Activated CD8-positive, alpha-beta memory T cell treated with anti-CD3 and anti-CD28 coated beads for 24 hours (primary cell): ENCODE measurements around the gene TROAP.

Experiments used
- DNase-seq: peaks from one replicate; pipeline ENCODE4 v3.0.0-alpha.2; 2020

Gene TROAP

DNA sequence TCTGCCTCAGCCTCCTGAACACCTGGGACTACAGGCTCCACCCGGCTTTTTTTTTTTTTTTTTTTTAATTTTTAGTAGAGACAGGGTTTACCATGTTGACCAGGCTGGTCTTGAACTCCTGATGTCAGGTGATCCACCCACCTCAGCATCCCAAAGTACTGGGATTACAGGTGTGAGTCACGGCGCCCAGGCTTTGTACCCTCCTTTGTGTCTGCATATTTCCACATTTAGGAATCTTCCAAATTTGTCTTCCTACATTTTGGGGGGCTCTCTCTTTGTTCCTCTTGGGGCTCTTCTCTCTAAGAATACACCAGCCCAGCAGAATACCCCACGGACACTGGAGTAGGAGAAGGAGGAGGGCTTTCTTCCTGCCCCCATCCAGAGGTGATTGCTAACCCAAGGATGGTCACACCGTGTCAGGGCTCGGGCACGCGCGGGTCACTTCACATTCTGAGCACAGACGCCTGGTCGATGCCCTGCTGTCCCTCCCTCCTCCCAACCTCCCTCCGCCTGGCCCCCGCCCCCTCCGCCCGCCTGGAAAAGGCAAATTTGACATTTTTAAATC is 21.5 kb downstream of the TROAP start:
- peak; percentile 55 for DNase-seq

DNA sequence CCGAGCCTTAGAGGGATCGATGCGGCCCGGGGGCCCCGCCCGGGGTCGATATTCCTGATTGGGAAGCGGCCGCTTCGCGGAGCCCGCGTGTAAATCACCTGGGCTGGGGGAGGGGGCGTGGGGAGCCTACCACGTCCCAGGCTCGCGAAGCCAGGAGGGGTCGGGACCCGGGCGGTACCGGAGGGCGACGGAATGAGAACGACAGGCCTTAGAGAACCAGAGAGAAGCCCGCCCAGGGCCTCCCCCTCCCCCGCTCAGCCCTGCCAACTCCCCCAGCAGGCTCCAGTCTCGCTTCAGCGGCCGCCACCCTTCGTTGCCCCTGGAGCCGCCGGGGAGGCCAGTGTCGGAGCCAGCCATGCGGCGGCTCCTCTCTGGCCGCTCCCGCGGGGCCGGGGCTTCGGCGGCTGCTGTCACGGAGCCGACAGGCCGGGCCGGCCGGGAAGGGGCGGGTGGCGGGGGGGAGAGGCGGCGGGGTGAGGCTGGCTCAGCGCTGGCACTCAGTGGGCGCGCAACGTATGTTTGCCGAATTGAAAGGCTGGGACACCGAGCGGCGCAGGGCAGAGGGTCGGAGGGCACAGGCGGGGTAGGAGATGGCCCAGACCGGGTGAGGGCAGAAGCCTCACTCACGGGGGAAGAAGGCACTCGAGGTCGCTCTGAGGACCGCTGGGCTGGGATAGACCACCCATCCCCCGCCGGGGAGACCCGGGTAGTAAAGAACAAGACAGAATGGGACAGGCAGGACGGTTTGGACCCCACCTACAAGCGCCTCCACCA is 22.2 kb downstream of the TROAP start:
- peak; percentile 69 for DNase-seq

DNA sequence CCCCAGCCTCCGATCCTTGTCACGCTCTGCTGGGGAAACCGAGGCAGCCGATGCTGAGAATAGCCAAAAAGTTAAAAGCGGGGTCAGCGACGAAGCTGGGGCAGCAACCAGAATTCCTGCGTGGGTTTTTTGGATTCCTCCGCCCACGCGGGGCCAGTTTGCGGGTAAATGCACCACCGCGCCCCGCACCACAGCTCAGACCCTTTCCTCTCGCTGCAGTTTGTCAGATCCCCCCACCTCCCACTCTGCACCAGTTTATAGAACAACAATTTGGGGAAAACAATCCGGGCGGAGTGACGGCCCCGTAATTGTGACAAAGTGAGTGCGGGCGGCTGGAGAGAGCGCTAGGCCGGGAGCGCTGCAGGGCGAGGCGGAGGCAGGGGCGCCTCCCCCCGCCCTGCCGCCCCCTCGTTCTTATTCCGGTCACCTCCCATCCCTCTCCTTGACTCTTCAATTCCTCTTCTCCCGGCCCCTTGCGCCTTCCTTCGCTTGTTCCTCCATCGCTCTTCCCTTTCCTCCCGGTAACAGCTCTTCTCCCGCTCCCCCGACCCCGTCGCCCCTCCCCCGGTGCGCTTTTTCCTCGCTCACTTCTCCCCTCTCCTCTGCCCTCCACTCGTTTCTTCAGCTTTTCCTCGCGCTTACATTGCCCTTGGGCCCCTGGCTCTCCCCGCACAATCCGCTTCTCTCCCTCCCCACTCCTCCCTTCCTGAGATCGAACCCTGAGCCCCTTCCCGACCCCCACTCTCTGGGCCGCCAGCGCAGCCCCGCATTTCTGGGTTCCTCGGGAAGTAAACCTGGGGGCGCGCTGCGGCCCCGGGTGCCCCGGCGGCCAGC is 23.0 kb downstream of the TROAP start:
- no peak for DNase-seq

- peak; percentile 78 for DNase-seq
These were observed 23.7 kb downstream of the TROAP start, which contains the start of gene DNAJC22 for GRCh38 chr12:49346659-49347310. Gene DNAJC22 (plus strand): TSS chr12:49346888. CDS start chr12:49348873, 1,985 bp downstream.

- peak; percentile 94 for DNase-seq
These were observed 24.5 kb downstream of the TROAP start for GRCh38 chr12:49347311-49348193.

DNA sequence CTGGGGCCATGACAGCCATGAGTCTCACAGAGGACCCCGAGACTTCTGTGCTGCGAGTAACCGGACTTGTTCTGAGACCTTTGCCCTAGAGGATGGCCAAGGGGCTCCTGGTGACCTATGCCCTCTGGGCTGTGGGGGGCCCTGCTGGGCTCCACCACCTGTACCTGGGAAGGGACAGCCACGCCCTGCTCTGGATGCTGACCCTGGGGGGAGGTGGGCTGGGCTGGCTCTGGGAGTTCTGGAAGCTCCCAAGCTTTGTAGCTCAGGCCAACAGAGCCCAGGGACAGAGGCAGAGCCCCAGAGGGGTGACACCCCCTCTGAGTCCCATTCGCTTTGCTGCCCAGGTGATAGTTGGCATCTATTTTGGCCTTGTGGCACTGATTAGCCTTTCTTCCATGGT is 25.7 kb downstream of the TROAP start:
- DNase-seq = peak; percentile 51

GRCh38 chr12:49349266-49349665 is 26.2 kb downstream of the TROAP start:
- peak; percentile 47 for DNase-seq

- DNase-seq = no peak
These were observed 29.3 kb downstream of the TROAP start for GRCh38 chr12:49352351-49352750.

- DNase-seq = no peak
These were observed 32.9 kb downstream of the TROAP start for GRCh38 chr12:49355913-49356312.

DNA sequence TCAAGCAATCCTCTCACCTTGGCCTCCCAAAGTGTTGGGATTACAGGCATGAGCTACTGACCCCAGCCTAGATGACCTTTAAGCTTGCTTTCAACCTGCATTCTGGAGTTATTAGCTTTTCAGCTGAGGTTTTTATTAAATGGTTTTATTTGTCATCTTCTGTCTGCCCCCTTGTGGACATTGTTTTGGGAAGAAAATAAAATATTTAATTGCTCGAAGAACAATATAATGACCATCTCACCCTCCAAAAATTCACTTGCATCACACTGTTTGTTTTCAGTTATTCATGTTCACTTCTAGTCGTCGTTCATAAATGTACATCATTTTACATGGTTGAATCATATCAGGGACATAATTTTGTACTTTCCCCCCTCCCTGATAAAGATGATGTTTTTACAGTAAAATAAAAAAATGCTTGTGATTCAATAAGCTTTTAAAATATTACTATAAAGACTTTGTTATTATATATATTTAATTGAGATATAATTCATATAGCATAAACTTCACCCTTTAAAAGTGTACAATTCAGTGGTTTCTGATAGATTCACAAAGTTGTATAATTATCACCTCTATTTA is 34.1 kb downstream of the TROAP start:
- no peak for DNase-seq

DNA sequence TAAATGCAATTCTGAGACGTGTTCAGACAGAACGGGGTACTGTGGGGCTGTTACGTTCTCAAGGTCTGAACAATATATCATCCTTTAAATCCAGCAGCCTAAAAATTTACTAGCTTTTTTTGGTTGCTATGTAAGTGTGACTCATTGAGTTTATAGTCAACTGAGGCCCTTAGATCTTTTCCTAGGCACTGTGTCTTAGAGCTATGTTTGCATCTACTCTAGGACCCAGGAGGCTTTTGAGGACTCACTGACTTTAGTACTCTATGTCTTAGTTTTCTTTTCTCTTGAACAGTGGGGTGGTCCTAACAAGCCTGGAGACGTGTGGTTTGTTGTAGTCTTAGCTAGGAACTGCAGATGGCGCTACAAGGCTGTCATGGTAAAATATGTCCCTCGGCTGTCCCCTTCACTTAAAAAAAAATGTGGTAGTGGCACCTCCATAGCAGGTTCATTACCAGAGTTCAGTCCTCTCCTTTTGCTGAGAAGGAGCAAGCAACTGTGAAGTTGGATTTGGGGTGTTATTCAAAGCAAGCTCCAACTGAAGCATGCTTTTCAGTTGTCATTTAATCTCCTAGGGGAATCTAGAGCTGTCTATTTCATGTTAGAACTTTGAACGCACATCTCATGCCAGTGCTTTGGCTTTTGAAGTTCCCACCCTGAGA is 35.6 kb downstream of the TROAP start:
- peak; percentile 65 for DNase-seq

DNA sequence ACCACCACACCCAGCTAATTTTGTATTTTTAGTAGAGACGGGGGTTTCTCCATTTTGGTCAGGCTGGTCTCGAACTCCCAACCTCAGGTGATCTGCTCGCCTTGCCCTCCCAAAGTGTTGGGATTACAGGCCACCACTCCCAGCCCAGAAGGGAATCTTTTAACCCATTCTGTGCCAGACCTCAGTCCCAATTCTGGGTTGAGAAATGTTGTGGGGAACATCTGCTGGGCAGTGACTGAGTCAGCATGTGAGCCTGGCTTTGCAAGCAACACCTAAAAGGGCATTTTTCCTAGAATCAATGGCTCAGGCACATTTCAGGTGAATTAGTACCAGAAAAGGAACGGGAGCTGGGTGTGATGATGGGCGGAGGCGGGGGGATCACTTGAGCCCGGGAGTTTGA is 36.6 kb downstream of the TROAP start:
- DNase-seq = no peak

- DNase-seq = no peak
These were observed 39.0 kb downstream of the TROAP start for GRCh38 chr12:49362077-49362476.

DNA sequence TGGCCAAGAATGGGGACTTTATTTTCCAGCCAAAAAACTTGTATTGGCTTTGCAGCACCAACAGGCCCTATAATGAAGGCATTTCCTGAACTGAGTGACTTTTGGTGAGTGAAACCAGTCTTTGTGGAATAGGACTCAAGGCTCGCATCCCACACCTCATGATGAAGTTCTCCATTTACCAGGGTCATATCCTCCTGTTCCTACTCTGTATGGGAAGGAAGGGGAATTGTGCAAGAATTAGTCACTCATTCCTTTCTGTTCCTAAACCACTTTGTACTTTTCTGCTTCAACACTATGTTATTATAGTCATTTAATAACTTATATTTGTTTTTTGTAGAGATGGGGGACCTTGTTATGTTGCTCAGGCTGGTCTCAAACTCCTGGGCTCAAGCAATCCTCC is 41.9 kb downstream of the TROAP start:
- DNase-seq = no peak

- DNase-seq = no peak
These were observed 42.5 kb downstream of the TROAP start for GRCh38 chr12:49365542-49365941.

GRCh38 chr12:49366096-49366651 is 43.1 kb downstream of the TROAP start:
- no peak for DNase-seq

DNA sequence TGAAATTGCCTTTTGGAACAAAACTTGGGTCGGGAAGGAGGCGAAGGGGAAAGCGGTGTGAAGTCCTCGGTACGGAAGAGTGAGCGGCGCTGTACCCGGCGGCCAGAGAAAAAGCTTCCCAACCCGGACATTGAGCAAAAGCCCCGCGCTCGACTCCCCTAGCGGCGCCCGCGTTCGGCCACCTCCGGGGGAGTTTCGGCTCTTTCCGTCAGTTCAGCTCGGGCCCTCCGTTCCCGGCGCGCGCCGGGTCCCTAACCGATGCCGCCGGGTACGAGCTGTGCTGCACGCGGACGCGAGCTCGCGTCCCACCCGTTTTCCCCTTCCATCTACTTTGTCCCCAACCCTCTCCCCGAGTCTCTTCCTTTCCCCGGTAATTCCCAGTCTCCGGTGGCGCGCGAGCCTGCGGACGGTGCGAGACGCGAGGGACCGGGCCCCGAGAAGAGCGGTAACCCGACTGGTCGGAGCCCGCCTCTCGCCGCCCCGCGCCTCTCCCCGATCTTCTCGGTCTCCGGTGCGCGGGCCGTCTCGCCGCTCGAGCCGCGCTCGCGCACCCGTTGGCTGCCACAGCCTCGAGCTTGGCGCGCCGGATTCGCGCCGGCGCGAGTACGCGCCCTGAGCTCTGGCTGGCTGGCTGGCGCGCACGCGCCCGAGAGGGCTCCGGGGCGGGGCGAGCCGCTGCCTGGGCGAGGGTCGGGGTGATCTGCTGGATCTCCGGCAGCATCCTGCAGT is 43.8 kb downstream of the TROAP start:
- peak; percentile 95 for DNase-seq

DNA sequence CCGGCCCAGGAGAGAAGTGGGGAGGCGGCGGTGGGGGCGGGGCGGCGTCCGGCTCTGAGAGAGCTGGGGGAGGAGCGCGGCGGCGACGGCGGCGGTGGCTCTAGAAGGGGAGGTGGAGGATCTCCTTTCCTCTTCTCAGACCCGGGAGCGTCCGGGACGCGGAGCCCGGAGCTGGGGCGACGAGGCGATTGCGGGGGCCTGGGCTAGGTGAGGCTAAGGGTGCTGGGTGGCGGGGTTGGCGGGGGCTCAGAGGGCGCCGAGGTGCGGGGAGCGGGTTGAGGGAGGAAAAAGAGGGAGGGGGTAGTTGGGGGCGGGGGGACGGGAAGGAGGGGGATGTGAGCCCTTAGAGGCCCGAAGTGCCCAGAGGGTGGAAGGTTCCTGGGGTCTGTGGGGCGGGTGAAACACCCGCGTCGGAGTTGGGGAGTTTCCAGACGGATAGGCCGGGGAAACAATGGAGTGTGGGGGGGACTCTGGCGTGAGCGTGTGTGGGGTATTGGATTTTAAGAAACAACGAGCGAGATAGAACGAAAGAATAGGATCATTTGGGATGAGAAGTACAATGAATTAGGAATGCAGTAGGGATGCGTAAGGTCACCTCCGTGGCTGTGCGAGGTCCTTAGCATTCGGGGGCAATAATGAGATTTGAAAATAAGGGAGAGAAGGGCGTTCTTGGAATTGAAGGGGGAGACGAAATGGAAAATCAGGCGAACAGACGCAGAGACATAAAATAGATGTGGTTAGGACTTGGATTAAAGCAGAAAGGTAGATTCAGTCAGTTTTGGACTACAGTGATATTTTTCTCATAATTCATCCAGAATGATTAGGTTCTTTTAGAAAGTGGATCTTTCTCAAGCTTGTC is 44.6 kb downstream of the TROAP start, which contains the start of gene SPATS2:
Gene SPATS2, plus strand, starts transcription at position 82 of the 859 bp plus-strand sequence. CDS start 93,551 bp downstream, outside the sequence.
- DNase-seq = peak; percentile 93

GRCh38 chr12:49368240-49368600 is 45.2 kb downstream of the TROAP start:
- no peak for DNase-seq
